Measurements from ENCODE around the gene SYCP3.

Gene SYCP3

DNA sequence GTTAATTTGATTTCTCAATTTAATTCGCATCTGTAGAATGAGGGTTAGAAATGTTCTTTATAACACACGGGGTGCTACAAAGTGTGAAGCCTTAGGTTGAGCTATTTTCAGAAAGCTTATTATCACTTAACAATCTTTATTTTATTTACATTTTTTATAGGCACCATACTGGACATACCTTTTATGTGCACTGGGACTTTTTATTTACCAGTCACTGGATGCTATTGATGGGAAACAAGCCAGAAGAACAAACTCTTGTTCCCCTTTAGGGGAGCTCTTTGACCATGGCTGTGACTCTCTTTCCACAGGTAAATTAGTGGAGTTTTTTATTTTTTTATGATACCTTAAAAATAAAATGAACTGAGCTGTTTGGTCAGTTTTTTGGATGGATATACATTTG lies 25.3 kb downstream of the SYCP3 start:
- WGBS: no CpG with 5 or more reads among the region's 2 CpGs

DNA sequence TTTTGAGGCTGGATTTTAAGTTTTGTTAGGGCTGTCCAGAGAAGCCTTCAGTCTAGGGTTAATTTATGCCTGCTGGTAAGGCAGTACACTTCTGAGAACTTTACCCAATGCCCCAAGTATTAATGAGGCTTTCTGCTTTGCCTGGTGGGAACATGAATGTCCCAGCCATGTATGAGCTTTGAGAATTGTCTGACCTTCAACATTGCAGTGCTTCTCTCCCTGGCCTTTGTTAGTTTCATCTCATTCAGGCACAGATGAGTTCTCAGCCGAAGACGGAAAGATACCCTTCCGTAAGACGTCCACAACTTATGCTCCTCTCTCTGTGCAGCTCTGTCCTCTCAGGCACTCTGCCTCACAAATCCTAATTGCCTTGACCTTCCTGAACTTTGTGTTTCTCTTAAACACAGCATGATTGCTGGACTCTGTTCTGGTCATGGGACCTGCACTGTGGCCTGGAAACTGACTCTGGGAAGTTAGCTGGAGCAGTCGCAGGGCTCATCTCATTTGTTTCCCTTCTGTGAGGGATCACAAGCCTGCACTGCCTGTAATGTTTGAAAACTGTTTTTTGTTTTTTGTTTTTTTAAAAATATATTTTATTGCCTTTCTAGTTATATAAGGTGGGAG lies 26.1 kb downstream of the SYCP3 start:
- peak; percentile 61 for DNase-seq
- Histone ChIP-seq H3K4me1 (ENCODE audit: control insufficient read depth, insufficient read depth, low read depth, low read length) (peaks cover 4% of the 10 kb centered on the region), H3K27ac (ENCODE audit: low read length, poor library complexity, severe bottlenecking) (no peak overlapping the region), H3K9me3 (ENCODE audit: control insufficient read depth, low read length) (no peaks in the 10 kb centered on the region), H3K23ac (ENCODE audit: low read length in 2 of 2) (no peak overlapping the region), H3K9ac (ENCODE audit: low read length) (peak overlapping the region; percentile 76), H2BK15ac (ENCODE audit: low read depth, poor library complexity, severe bottlenecking) (no peak overlapping the region), H2BK5ac (ENCODE audit: low read depth, low read length, poor library complexity, severe bottlenecking) (no peak overlapping the region), H2AK5ac (ENCODE audit: low read length, severe bottlenecking) (no peak overlapping the region), H4K8ac (ENCODE audit: low read length) (peak overlapping the region; percentile 0), H2AFZ (ENCODE audit: low read depth, low read length) (no peak overlapping the region), H3K4me3 (ENCODE audit: insufficient read depth in 1 of 2, low read depth in 1 of 2, low read length in 2 of 2) (peak overlapping the region in 1 of 2 experiments; percentile 58), H3K79me1 (replicated peaks; ENCODE audit: low read length, poor library complexity, severe bottlenecking) (peaks cover 19% of the 10 kb centered on the region), H3K27me3 (ENCODE audit: control insufficient read depth in 1 of 2, insufficient read depth in 1 of 2, low read length in 2 of 2) (no peaks in the 10 kb centered on the region), H3K4me2 (ENCODE audit: low read length, poor library complexity, severe bottlenecking) (peak overlapping the region; percentile 0), H4K91ac (ENCODE audit: low read length) (no peak overlapping the region), H2BK120ac (ENCODE audit: low read depth, low read length) (no peak overlapping the region), H3K36me3 (ENCODE audit: control insufficient read depth in 1 of 2, insufficient read depth in 2 of 2, low read depth in 1 of 2, low read length in 2 of 2) (peaks cover 0 to 3% of the 10 kb centered on the region in 2 experiments), H3K18ac (ENCODE audit: low read depth in 1 of 2, low read length in 2 of 2) (peak overlapping the region; percentile 4 to 93), H3K14ac (ENCODE audit: low read length in 2 of 2) (no peak overlapping the region), H2BK12ac (ENCODE audit: low read length in 2 of 2) (no peak overlapping the region), H3K4ac (ENCODE audit: low read depth in 1 of 2, low read length in 2 of 2) (no peak overlapping the region)
- 20% methylated on average over 5 of the region's 5 CpGs for WGBS

More for the DNA sequence above, 25.3 kb downstream of the SYCP3 start:
- Histone ChIP-seq H2BK15ac (ENCODE audit: low read depth, poor library complexity, severe bottlenecking) (no peak overlapping the region), H3K18ac (ENCODE audit: low read depth in 1 of 2, low read length in 2 of 2) (no peak overlapping the region), H3K4me2 (ENCODE audit: low read length, poor library complexity, severe bottlenecking) (no peak overlapping the region), H3K27me3 (ENCODE audit: control insufficient read depth in 1 of 2, insufficient read depth in 1 of 2, low read length in 2 of 2) (no peaks in the 10 kb centered on the region), H4K91ac (ENCODE audit: low read length) (no peak overlapping the region), H3K36me3 (ENCODE audit: control insufficient read depth in 1 of 2, insufficient read depth in 2 of 2, low read depth in 1 of 2, low read length in 2 of 2) (peaks cover 0 to 3% of the 10 kb centered on the region in 2 experiments), H3K79me1 (replicated peaks; ENCODE audit: low read length, poor library complexity, severe bottlenecking) (peaks cover 18% of the 10 kb centered on the region), H2AK5ac (ENCODE audit: low read length, severe bottlenecking) (no peak overlapping the region), H3K4ac (ENCODE audit: low read depth in 1 of 2, low read length in 2 of 2) (no peak overlapping the region), H3K23ac (ENCODE audit: low read length in 2 of 2) (no peak overlapping the region), H3K4me3 (ENCODE audit: insufficient read depth in 1 of 2, low read depth in 1 of 2, low read length in 2 of 2) (no peak overlapping the region), H2BK120ac (ENCODE audit: low read depth, low read length) (no peak overlapping the region), H2AFZ (ENCODE audit: low read depth, low read length) (no peak overlapping the region), H4K8ac (ENCODE audit: low read length) (no peak overlapping the region), H2BK12ac (ENCODE audit: low read length in 2 of 2) (no peak overlapping the region), H3K14ac (ENCODE audit: low read length in 2 of 2) (no peak overlapping the region), H3K4me1 (ENCODE audit: control insufficient read depth, insufficient read depth, low read depth, low read length) (peaks cover 4% of the 10 kb centered on the region), H3K27ac (ENCODE audit: low read length, poor library complexity, severe bottlenecking) (no peak overlapping the region), H3K9me3 (ENCODE audit: control insufficient read depth, low read length) (no peaks in the 10 kb centered on the region), H2BK5ac (ENCODE audit: low read depth, low read length, poor library complexity, severe bottlenecking) (no peak overlapping the region), H3K9ac (ENCODE audit: low read length) (peak overlapping the region; percentile 76)
- no peak for DNase-seq

DNA sequence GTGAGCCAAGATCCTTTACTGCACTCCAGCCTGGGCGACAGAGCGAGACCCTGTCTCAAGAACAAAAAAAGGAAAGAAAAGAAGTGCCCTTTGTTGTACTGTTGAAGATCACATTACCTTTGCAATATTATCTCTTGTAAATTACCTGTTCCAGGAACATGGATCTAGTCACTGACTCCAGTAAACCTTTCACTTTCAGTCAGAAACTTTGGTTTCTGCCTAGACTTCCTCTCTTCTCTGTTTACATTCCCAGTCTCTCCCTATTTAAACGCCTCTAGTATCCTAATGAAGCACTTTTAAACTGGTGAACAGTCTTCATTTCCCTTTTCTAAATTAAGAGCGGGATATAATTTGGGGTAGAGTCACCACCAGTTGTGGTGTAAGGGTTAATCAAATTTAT lies 29.0 kb downstream of the SYCP3 start:
- H3K4ac ChIP-seq (ENCODE audit: low read depth in 1 of 2, low read length in 2 of 2): no peak overlapping the region
- H2BK120ac ChIP-seq (ENCODE audit: low read depth, low read length): no peak overlapping the region
- H2AFZ ChIP-seq (ENCODE audit: low read depth, low read length): no peak overlapping the region
- peaks cover 4% of the 10 kb centered on the region for H3K4me1 ChIP-seq (ENCODE audit: control insufficient read depth, insufficient read depth, low read depth, low read length)
- H3K27me3 ChIP-seq (ENCODE audit: control insufficient read depth in 1 of 2, insufficient read depth in 1 of 2, low read length in 2 of 2): no peaks in the 10 kb centered on the region
- H3K9me3 ChIP-seq (ENCODE audit: control insufficient read depth, low read length): no peaks in the 10 kb centered on the region
- H4K8ac ChIP-seq (ENCODE audit: low read length): no peak overlapping the region
- H2BK5ac ChIP-seq (ENCODE audit: low read depth, low read length, poor library complexity, severe bottlenecking): no peak overlapping the region
- no peak overlapping the region for H2AK5ac ChIP-seq (ENCODE audit: low read length, severe bottlenecking)
- H3K23ac ChIP-seq (ENCODE audit: low read length in 2 of 2): no peak overlapping the region
- no peak overlapping the region for H2BK15ac ChIP-seq (ENCODE audit: low read depth, poor library complexity, severe bottlenecking)
- no peak overlapping the region for H3K14ac ChIP-seq (ENCODE audit: low read length in 2 of 2)
- H3K4me3 ChIP-seq (ENCODE audit: insufficient read depth in 1 of 2, low read depth in 1 of 2, low read length in 2 of 2): no peak overlapping the region
- no peak overlapping the region for H4K91ac ChIP-seq (ENCODE audit: low read length)
- no peak overlapping the region for H3K4me2 ChIP-seq (ENCODE audit: low read length, poor library complexity, severe bottlenecking)
- H3K18ac ChIP-seq (ENCODE audit: low read depth in 1 of 2, low read length in 2 of 2): no peak overlapping the region
- H3K9ac ChIP-seq (ENCODE audit: low read length): no peak overlapping the region
- no peak for DNase-seq
- H2BK12ac ChIP-seq (ENCODE audit: low read length in 2 of 2): no peak overlapping the region
- H3K36me3 ChIP-seq (ENCODE audit: control insufficient read depth in 1 of 2, insufficient read depth in 2 of 2, low read depth in 1 of 2, low read length in 2 of 2): no peaks in the 10 kb centered on the region
- peaks cover 24% of the 10 kb centered on the region for H3K79me1 ChIP-seq (replicated peaks; ENCODE audit: low read length, poor library complexity, severe bottlenecking)
- no peak overlapping the region for H3K27ac ChIP-seq (ENCODE audit: low read length, poor library complexity, severe bottlenecking)
- 80% methylated on average over 2 of the region's 4 CpGs for WGBS

DNA sequence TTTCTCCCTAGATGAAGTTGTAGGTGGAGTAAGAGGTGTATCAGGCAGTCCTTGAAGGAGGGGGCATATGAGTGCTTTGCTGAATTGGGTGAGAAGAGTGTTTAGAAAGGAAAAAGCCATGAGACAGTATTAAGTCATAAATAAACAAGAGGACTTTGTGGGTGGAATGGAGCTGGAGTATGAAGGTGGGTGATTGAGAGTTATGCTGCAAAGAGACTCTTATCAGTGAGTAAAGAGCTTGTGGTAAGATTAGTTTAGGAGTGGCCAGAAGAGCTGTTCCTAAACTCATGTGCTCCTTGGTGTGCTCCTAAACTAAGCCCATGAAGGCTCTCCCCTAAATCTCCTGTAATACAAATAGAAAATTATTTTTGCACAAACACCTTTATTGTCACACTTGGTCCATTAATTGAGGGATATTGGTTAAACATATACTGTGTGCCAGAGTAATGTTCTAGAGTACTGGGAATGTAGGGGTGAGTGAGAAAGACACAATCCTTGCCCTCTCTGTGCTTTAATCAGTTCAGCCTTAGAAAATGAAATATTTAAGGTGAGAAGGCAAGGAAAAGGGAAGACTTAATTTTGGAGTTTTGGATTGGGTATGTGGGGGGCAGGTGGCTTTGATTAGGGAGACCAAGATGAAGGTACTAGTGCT lies 32.0 kb downstream of the SYCP3 start:
- Histone ChIP-seq H2BK15ac (ENCODE audit: low read depth, poor library complexity, severe bottlenecking) (no peak overlapping the region), H3K4me3 (ENCODE audit: insufficient read depth in 1 of 2, low read depth in 1 of 2, low read length in 2 of 2) (no peak overlapping the region), H3K27ac (ENCODE audit: low read length, poor library complexity, severe bottlenecking) (no peak overlapping the region), H3K9ac (ENCODE audit: low read length) (no peak overlapping the region), H2AK5ac (ENCODE audit: low read length, severe bottlenecking) (no peak overlapping the region), H2AFZ (ENCODE audit: low read depth, low read length) (no peak overlapping the region), H3K36me3 (ENCODE audit: control insufficient read depth in 1 of 2, insufficient read depth in 2 of 2, low read depth in 1 of 2, low read length in 2 of 2) (no peaks in the 10 kb centered on the region), H3K79me1 (replicated peaks; ENCODE audit: low read length, poor library complexity, severe bottlenecking) (peaks cover 25% of the 10 kb centered on the region), H3K14ac (ENCODE audit: low read length in 2 of 2) (no peak overlapping the region), H3K4ac (ENCODE audit: low read depth in 1 of 2, low read length in 2 of 2) (no peak overlapping the region), H2BK12ac (ENCODE audit: low read length in 2 of 2) (no peak overlapping the region), H3K4me1 (ENCODE audit: control insufficient read depth, insufficient read depth, low read depth, low read length) (no peaks in the 10 kb centered on the region), H2BK5ac (ENCODE audit: low read depth, low read length, poor library complexity, severe bottlenecking) (no peak overlapping the region), H3K9me3 (ENCODE audit: control insufficient read depth, low read length) (no peaks in the 10 kb centered on the region), H4K8ac (ENCODE audit: low read length) (no peak overlapping the region), H3K23ac (ENCODE audit: low read length in 2 of 2) (no peak overlapping the region), H2BK120ac (ENCODE audit: low read depth, low read length) (no peak overlapping the region), H3K4me2 (ENCODE audit: low read length, poor library complexity, severe bottlenecking) (no peak overlapping the region), H3K27me3 (ENCODE audit: control insufficient read depth in 1 of 2, insufficient read depth in 1 of 2, low read length in 2 of 2) (no peaks in the 10 kb centered on the region), H4K91ac (ENCODE audit: low read length) (no peak overlapping the region), H3K18ac (ENCODE audit: low read depth in 1 of 2, low read length in 2 of 2) (no peak overlapping the region)
- peak; percentile 22 for DNase-seq
